ENCODE measurements around the gene ZNF701. TPM values are rescaled to one million over a fixed set of nuclear protein-coding genes. Genes with fewer than 3 reads are reported as not detected.
A peak's percentile ranks its signal among the peaks of the same experiment; 100 is the strongest.
"Not testable (repeated sequence)": the region's sequence is repeated elsewhere in the genome, so short reads cannot be mapped to it uniquely, and the experiment has no call there.

Gene ZNF701
- total and polyA plus RNA-seq, 7 experiments from 2014 or later: 11.7 to 43.3 (median 20.7) TPM

DNA sequence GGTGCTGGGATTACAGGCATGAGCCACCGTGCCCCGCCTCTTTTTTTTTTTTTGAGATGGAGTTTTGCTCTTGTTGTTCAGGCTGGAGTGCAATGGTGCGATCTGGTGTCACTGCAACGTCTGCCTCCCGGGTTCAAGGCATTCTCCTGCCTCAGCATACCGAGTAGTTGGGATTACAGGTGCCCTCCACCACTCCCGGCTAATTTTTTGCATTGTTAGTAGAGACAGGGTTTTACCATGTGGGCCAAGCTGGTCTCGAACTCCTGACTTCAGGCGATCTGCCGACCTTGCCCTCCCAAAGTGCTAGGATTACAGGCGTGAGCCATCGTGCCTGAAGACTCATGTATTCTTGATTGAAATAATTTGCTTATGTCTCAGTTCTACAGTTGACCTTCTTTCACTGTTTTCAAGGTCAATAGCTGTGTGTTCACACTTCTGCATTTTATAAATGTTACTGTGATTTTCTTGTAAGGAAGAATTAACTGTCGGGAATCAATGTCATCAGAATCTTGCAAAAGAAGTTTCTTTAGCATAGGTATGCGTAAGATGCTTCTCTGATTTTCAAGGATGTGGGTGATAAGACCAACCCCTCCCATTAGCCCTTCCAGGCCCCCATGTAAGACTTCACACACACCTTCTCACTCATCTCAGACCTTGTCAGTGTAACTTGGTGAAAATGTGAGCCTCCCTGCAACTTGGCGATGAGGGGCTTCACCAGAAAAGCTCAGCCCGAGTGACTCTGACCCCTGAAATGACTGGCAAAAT is 12.7 kb upstream of the ZNF701 start:
- intact Hi-C loops (cut with micrococcal nuclease): no loop called here
- ATAC-seq (no peak), DNase-seq (no peak)
- Mint-ChIP-seq H3K4me3 (no peak overlapping the region), H3K4me1 (no peaks in the 10 kb centered on the region), H3K36me3 (peaks cover 32 to 89% (median 79%) of the 10 kb centered on the region in 5 donors), H3K9me3 (peaks cover 21 to 95% (median 81%) of the 10 kb centered on the region in 11 donors), H3K27me3 (no peaks in the 10 kb centered on the region), H3K27ac (no peak overlapping the region)
- H3K27me3 ChIP-seq (ENCODE audit: control insufficient read depth in 2 of 2, insufficient read depth in 2 of 2, low read length in 2 of 2): no peaks in the 10 kb centered on the region
- H3K9me3 ChIP-seq (ENCODE audit: control insufficient read depth in 2 of 3, low read length in 3 of 3): peaks cover 14 to 88% (median 34%) of the 10 kb centered on the region in 3 experiments
- H3K27ac ChIP-seq (ENCODE audit: low read depth, low read length): no peak overlapping the region
- H3K4me3 ChIP-seq (ENCODE audit: low read length): peak overlapping the region; percentile 25
- H3K36me3 ChIP-seq (ENCODE audit: control insufficient read depth in 2 of 3, insufficient read depth in 3 of 3, low read length in 3 of 3): peaks cover 18 to 65% (median 18%) of the 10 kb centered on the region in 3 experiments
- POLR2A ChIA-PET: no interaction called here
- CTCF ChIA-PET: interaction anchor here (0.6 kb wide), 1 partner anchor 113 kb away, joined by 4 read pairs; no protein-coding TSS in a partner anchor
- no peaks in the 10 kb centered on the region for H3K4me1 ChIP-seq (ENCODE audit: control insufficient read depth in 2 of 2, insufficient read depth in 2 of 2, low read length in 2 of 2)

DNA sequence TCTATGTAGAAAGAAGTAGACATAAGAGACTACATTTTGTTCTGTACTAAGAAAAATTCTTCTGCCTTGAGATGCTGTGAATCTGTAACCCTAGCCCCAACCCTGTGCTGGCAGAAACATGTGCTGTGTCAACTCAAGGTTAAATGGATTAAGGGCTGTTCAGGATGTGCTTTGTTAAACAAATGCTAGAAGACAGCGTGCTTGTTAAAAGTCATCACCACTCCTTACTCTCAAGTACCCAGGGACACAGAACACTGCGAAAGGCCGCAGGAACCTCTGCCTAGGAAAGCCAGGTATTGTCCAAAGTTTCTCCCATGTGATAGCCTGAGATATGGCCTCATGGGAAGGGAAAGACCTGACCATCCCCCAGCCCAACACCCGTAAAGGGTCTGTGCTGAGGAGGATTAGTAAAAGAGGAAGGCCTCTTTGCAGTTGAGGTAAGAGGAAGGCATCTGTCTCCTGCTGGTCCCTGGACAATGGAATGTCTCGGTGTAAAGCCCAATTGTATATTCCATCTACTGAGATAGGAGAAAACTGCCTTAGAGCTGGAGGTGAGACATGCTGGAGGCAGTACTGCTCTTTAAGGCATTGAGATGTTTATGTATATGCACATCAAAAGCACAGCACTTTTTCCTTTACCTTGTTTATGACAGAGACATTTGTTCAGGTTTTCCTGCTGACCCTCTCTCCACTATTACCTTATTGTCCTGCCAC is 11.2 kb upstream of the ZNF701 start:
- H3K4me3 ChIP-seq (ENCODE audit: low read length); DNase-seq; CTCF ChIA-PET; ATAC-seq; POLR2A ChIA-PET; H3K27ac Mint-ChIP-seq; H3K27me3 Mint-ChIP-seq; H3K4me1 ChIP-seq (ENCODE audit: control insufficient read depth in 2 of 2, insufficient read depth in 2 of 2, low read length in 2 of 2); H3K27ac ChIP-seq (ENCODE audit: low read depth, low read length); H3K4me1 Mint-ChIP-seq; intact Hi-C loops (cut with micrococcal nuclease); H3K27me3 ChIP-seq (ENCODE audit: control insufficient read depth in 2 of 2, insufficient read depth in 2 of 2, low read length in 2 of 2): not testable (repeated sequence)
- H3K9me3 ChIP-seq (ENCODE audit: control insufficient read depth in 2 of 3, low read length in 3 of 3): peaks cover 10 to 88% (median 38%) of the 10 kb centered on the region in 3 experiments
- Mint-ChIP-seq H3K4me3 (peak overlapping the region in 1 of 10 donors; percentile 19), H3K36me3 (peaks cover 27 to 89% (median 79%) of the 10 kb centered on the region in 5 donors), H3K9me3 (peaks cover 16 to 95% (median 79%) of the 10 kb centered on the region in 11 donors)
- H3K36me3 ChIP-seq (ENCODE audit: control insufficient read depth in 2 of 3, insufficient read depth in 3 of 3, low read length in 3 of 3): peaks cover 3 to 62% (median 6%) of the 10 kb centered on the region in 3 experiments

DNA sequence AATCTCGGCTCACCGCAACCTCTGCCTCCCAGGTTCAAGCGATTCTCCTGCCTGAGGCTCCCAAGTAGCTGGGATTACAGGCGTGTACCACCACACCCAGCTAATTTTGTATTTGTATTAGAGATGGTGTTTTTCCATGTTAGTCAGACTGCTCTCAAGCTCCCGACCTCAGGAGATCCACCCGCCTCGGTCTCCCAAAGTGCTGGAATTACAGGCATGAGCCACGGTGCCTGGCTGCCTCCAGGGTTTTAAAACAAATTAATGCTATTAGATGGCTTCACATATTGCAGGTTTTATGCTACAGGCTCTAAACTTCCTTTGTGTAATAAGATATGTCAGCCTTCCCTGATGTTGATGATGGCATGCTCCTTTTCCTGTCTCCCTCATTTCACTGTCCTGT is 8.5 kb upstream of the ZNF701 start:
- peaks cover 5 to 96% (median 73%) of the 10 kb centered on the region in 11 donors for H3K9me3 Mint-ChIP-seq
- H3K27me3 Mint-ChIP-seq; ATAC-seq; CTCF ChIA-PET; H3K4me3 ChIP-seq (ENCODE audit: low read length); POLR2A ChIA-PET; intact Hi-C loops (cut with micrococcal nuclease); H3K27me3 ChIP-seq (ENCODE audit: control insufficient read depth in 2 of 2, insufficient read depth in 2 of 2, low read length in 2 of 2); H3K4me1 ChIP-seq (ENCODE audit: control insufficient read depth in 2 of 2, insufficient read depth in 2 of 2, low read length in 2 of 2); DNase-seq; H3K27ac Mint-ChIP-seq; H3K4me1 Mint-ChIP-seq; H3K4me3 Mint-ChIP-seq; H3K27ac ChIP-seq (ENCODE audit: low read depth, low read length): not testable (repeated sequence)
- Histone ChIP-seq H3K9me3 (ENCODE audit: control insufficient read depth in 2 of 3, low read length in 3 of 3) (peaks cover 0 to 80% (median 27%) of the 10 kb centered on the region in 3 experiments), H3K36me3 (ENCODE audit: control insufficient read depth in 2 of 3, insufficient read depth in 3 of 3, low read length in 3 of 3) (peaks cover 0 to 53% (median 0%) of the 10 kb centered on the region in 3 experiments)
- H3K36me3 Mint-ChIP-seq: peaks cover 19 to 85% (median 72%) of the 10 kb centered on the region in 5 donors

DNA sequence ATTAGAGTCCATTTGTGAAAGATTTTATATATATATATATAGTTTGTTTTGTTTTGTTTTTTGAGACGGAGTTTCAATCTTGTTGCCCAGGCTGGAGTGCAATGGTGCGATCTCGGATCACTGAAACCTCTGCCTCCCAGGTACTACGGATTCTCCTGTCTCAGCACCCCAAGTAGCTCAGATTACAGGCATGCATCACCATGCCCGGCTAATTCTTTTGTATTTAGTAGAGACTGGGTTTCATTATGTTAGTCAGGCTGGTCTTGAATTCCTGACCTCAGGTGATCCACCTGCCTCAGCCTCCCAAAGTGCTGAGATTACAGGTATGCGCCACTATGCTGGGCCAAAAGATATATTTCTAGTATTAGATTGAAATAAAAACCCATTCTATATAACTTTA is 4.0 kb upstream of the ZNF701 start:
- Mint-ChIP-seq H3K27me3 (no peaks in the 10 kb centered on the region), H3K4me1 (peaks cover 7 to 18% (median 15%) of the 10 kb centered on the region in 7 donors), H3K9me3 (peaks cover 6 to 86% (median 53%) of the 10 kb centered on the region in 11 donors), H3K36me3 (peaks cover 13 to 70% (median 53%) of the 10 kb centered on the region in 5 donors), H3K27ac (no peak overlapping the region), H3K4me3 (no peak overlapping the region)
- peaks cover 6 to 10% of the 10 kb centered on the region in 2 donors for H3K4me1 ChIP-seq (ENCODE audit: control insufficient read depth in 2 of 2, insufficient read depth in 2 of 2, low read length in 2 of 2)
- no peak overlapping the region for H3K4me3 ChIP-seq (ENCODE audit: low read length)
- ATAC-seq (no peak), DNase-seq (no peak)
- CTCF ChIA-PET: no interaction called here
- H3K9me3 ChIP-seq (ENCODE audit: control insufficient read depth in 2 of 3, low read length in 3 of 3): peaks cover 0 to 56% (median 18%) of the 10 kb centered on the region in 3 experiments
- no peak overlapping the region for H3K27ac ChIP-seq (ENCODE audit: low read depth, low read length)
- intact Hi-C loops (cut with micrococcal nuclease): no loop called here
- peaks cover 0 to 31% (median 0%) of the 10 kb centered on the region in 3 experiments for H3K36me3 ChIP-seq (ENCODE audit: control insufficient read depth in 2 of 3, insufficient read depth in 3 of 3, low read length in 3 of 3)
- no peaks in the 10 kb centered on the region for H3K27me3 ChIP-seq (ENCODE audit: control insufficient read depth in 2 of 2, insufficient read depth in 2 of 2, low read length in 2 of 2)
- POLR2A ChIA-PET: interaction anchor here (1.3 kb wide), 1 partner anchor 15 kb away, joined by 6 read pairs; no protein-coding TSS in a partner anchor

DNA sequence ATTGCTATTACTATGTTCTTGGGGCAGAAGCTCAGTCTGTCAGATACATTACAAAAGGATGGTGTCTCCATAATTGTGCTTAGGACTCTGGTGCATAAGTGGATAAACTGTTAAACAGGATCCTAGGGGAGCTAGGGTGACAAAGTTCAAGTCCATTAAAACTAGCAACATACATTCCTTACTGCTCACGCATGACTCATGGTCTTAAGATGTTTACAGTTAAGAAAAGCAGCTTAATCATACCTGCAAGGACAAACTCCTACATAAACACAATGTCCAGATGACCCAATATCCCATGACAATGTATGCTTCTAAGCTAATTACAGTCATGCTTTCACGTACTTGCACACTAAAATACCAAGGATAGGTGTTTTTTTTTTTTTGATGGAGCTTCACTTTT is 3.5 kb upstream of the ZNF701 start:
- Mint-ChIP-seq H3K36me3 (peaks cover 13 to 70% (median 53%) of the 10 kb centered on the region in 5 donors), H3K4me1 (peaks cover 9 to 22% (median 20%) of the 10 kb centered on the region in 7 donors), H3K4me3 (no peak overlapping the region), H3K27ac (no peak overlapping the region), H3K9me3 (peaks cover 6 to 86% (median 52%) of the 10 kb centered on the region in 11 donors), H3K27me3 (no peaks in the 10 kb centered on the region)
- Histone ChIP-seq H3K4me1 (ENCODE audit: control insufficient read depth in 2 of 2, insufficient read depth in 2 of 2, low read length in 2 of 2) (peaks cover 10 to 13% of the 10 kb centered on the region in 2 donors), H3K36me3 (ENCODE audit: control insufficient read depth in 2 of 3, insufficient read depth in 3 of 3, low read length in 3 of 3) (peaks cover 0 to 27% (median 0%) of the 10 kb centered on the region in 3 experiments), H3K27ac (ENCODE audit: low read depth, low read length) (no peak overlapping the region), H3K4me3 (ENCODE audit: low read length) (no peak overlapping the region), H3K9me3 (ENCODE audit: control insufficient read depth in 2 of 3, low read length in 3 of 3) (peaks cover 0 to 51% (median 15%) of the 10 kb centered on the region in 3 experiments), H3K27me3 (ENCODE audit: control insufficient read depth in 2 of 2, insufficient read depth in 2 of 2, low read length in 2 of 2) (no peaks in the 10 kb centered on the region)
- ChIA-PET CTCF (no interaction called here), POLR2A (interaction anchor here (1.3 kb wide), 1 partner anchor 15 kb away, joined by 6 read pairs; no protein-coding TSS in a partner anchor)
- ATAC-seq (no peak), DNase-seq (no peak)
- intact Hi-C loops (cut with micrococcal nuclease): no loop called here

DNA sequence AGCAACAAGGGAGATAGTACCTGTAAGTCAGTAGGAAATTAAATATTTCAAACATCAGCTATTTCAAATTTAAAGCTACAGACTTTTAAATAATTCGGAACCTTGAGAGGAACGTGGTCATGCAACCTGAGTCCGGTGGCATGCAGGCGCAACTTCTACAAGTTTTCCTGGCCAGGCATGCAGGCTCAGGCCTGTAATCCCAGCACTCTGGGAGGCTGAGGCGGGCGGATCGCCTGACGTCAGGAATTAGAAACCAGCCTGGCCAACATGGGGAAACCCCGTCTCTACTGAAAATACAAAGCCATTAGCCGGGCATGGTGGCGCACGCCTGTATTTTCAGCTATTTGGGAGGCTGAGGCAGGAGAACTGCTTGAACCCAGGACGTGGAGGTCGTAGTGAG is 2.2 kb upstream of the ZNF701 start:
- H3K9me3 Mint-ChIP-seq: peaks cover 6 to 85% (median 49%) of the 10 kb centered on the region in 11 donors

More for the DNA sequence above, 2.2 kb upstream of the ZNF701 start:
- ATAC-seq (no peak), DNase-seq (no peak)
- Histone ChIP-seq H3K27me3 (ENCODE audit: control insufficient read depth in 2 of 2, insufficient read depth in 2 of 2, low read length in 2 of 2) (no peaks in the 10 kb centered on the region), H3K36me3 (ENCODE audit: control insufficient read depth in 2 of 3, insufficient read depth in 3 of 3, low read length in 3 of 3) (peaks cover 0 to 25% (median 0%) of the 10 kb centered on the region in 3 experiments), H3K9me3 (ENCODE audit: control insufficient read depth in 2 of 3, low read length in 3 of 3) (peaks cover 0 to 38% (median 10%) of the 10 kb centered on the region in 3 experiments), H3K4me1 (ENCODE audit: control insufficient read depth in 2 of 2, insufficient read depth in 2 of 2, low read length in 2 of 2) (peaks cover 10 to 13% of the 10 kb centered on the region in 2 donors), H3K4me3 (ENCODE audit: low read length) (no peak overlapping the region), H3K27ac (ENCODE audit: low read depth, low read length) (no peak overlapping the region)
- intact Hi-C loops (cut with micrococcal nuclease): no loop called here
- Mint-ChIP-seq H3K36me3 (peaks cover 21 to 70% (median 47%) of the 10 kb centered on the region in 5 donors), H3K27ac (no peak overlapping the region), H3K4me3 (peak overlapping the region in 2 of 10 donors; percentile 13 to 45), H3K27me3 (no peaks in the 10 kb centered on the region), H3K4me1 (peaks cover 9 to 34% (median 31%) of the 10 kb centered on the region in 7 donors)
- ChIA-PET CTCF (no interaction called here), POLR2A (interaction anchor here (0.7 kb wide), 1 partner anchor 35 kb away, joined by 7 read pairs; no protein-coding TSS in a partner anchor)

All from naive thymus-derived CD4-positive, alpha-beta T cell (primary cell).